GM12875 (cell line): ENCODE measurements around the gene SLC25A29.

Experiments
- H3K4me3 ChIP-seq: one replicate; pipeline ENCODE4 v1.5.1; 2011; ENCODE audit warnings: low read depth, low read length, control low read depth
- CTCF ChIP-seq: IDR thresholded peaks from 2 replicates; pipeline ENCODE4 v1.5.1; 2011; ENCODE audit warnings: low read depth, mild to moderate bottlenecking, control low read depth, inconsistent platforms, low read length, moderate library complexity, borderline replicate concordance; ENCODE audit not compliant: insufficient read depth

The SLC25A29 gene

GRCh38 chr14:100294963-100295330 lies 11.3 kb downstream of the SLC25A29 start:
- no peak overlapping the region for H3K4me3 ChIP-seq
- no peak for TF ChIP-seq CTCF

DNA sequence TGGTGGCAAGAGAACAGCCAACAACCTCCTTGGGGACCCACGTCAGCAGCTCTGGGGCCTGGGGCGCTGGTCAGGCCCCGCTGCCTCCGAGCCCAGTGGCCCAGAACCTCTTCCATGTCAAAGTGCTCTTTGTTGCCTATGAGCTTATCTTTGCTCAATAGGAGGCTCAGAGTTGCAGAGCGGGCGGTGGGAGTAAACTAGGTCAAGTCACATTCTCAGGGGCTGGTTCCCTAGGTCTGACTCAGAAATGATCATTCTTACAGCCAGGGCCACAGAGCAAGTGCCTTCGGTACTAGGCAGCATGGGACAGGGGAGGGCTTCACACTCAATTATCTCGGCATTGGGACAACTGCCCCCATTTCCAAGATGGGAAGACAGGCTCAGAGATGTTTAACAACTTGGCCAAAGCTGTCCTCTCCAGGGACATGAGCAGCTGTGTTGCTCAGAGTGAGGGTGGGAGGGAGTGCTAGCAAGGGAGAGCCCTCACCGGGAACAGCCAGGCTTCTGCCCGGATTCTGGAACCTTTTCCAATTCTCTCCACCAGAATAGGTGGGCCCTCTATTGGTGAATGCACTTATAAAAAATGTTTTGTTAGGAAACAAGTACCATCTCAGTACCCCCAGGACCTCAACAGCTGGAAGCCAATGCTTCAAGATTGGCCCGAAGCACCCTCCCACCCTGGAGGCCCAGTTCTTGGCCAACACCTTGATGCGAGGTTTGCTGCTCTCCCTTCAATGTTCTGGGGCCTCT lies 11.9 kb downstream of the SLC25A29 start:
- no peak for TF ChIP-seq CTCF
- H3K4me3 ChIP-seq = no peak overlapping the region

DNA sequence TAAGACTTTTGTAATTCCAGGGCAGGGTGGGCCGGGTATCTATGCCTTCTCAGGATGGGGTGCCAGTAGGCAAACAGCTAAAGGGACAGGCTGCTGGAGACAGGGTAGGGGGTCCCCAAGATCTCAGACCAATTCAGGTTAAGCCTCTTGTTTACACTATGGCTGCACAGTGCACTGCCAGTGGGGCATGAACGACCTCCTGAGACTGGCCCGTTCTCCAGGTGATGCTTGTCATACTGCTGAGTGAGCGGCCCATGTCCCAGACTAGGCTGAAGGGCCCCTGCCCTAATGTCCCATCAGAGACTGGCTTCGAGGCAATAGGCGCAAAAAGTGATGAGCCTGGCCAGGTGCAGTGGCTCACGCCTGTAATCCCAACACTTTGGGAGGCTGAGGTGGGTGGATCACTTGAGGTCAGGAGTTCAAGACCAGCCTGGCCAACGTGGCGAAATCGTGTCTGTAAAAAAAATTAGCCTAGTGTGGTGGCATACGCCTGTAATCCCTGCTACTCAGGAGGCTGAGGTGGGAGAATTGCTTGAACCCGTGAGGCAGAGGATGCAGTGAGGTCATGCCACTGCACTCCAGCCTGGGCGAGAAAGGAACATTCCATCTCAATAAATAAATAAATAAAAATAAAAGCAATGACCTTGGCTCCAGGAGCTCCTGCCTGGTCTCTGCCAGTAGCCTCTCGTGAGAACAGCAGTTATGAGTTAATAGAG lies 12.6 kb downstream of the SLC25A29 start:
- no peak for TF ChIP-seq CTCF
- H3K4me3 ChIP-seq = no peak overlapping the region

GRCh38 chr14:100292776-100293461 lies 13.3 kb downstream of the SLC25A29 start:
- no peak for TF ChIP-seq CTCF

DNA sequence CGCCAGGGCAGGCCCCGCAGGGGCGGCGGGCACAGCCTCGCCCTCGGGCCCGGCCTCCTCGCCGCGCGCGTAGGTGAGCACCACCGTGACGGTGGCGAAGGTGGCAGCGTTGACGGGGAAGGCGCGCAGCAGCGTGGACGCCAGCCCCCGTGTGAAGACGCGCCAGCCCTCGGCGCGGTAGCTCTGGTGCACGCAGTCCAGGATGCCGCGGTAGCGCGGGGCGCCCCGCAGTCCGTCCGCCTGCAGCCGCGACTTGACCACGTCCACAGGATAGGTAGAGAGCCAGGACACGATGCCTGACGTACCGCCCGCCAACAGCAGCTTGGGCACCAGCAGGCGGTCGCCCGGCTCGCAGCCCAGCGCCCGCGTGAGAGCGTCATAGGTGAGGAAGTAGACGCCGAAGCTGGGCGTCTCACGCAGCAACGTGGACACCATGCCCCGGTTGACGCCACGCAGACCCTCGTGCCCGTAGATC lies 13.9 kb downstream of the SLC25A29 start:
- no peak overlapping the region for H3K4me3 ChIP-seq
- no peak for TF ChIP-seq CTCF

More at GRCh38 chr14:100292776-100293461, 13.3 kb downstream of the SLC25A29 start:
- H3K4me3 ChIP-seq = no peak overlapping the region

- H3K4me3 ChIP-seq = no peak overlapping the region
- TF ChIP-seq CTCF = no peak
These were observed 14.8 kb downstream of the SLC25A29 start for GRCh38 chr14:100291305-100292075.
